ENCODE measurements around the gene DCXR. TPM values are rescaled to one million over a fixed set of nuclear protein-coding genes. Genes with fewer than 3 reads are reported as not detected.
A peak's percentile ranks its signal among the peaks of the same experiment; 100 is the strongest.

The DCXR gene
- total and polyA plus RNA-seq, 2 of the 13 experiments (the other 11 are each of a cell fraction or from before 2014, with no cell fraction given): 287 to 311 TPM

GRCh38 chr17:81996232-81996756 is 41.2 kb downstream of the DCXR start (continued):
- TF ChIP-seq ZSCAN29 (CRISPR knock-in tag; conservative IDR thresholded peaks at IDR 0.05) (0 out of 2 replicates have a peak, but pooled peaks have one; percentile 16), ZSCAN31 (CRISPR knock-in tag; IDR thresholded peaks at IDR 0.05; ENCODE audit: low read depth) (0 out of 2 replicates have a peak, but pooled peaks have one; percentile 48), PITX1 (CRISPR knock-in tag; IDR thresholded peaks at IDR 0.05) (no peak), SIX1 (CRISPR knock-in tag; IDR thresholded peaks at IDR 0.05; ENCODE audit: borderline replicate concordance) (no peak), ZBTB33 (CRISPR knock-in tag; IDR thresholded peaks at IDR 0.05) (peak; percentile 84), PAX8 (CRISPR knock-in tag; IDR thresholded peaks at IDR 0.05; ENCODE audit: borderline replicate concordance) (0 out of 2 replicates have a peak, but pooled peaks have one; percentile 13), NR2F6 (IDR thresholded peaks at IDR 0.05) (0 out of 2 replicates have a peak, but pooled peaks have one; percentile 4), NR2F6 (CRISPR knock-in tag; IDR thresholded peaks at IDR 0.05) (no peak), ZNF260 (CRISPR knock-in tag; IDR thresholded peaks at IDR 0.05; ENCODE audit: borderline replicate concordance, low read depth) (0 out of 2 replicates have a peak, but pooled peaks have one; percentile 19), ZNF839 (CRISPR knock-in tag; IDR thresholded peaks at IDR 0.05; ENCODE audit: borderline replicate concordance) (0 out of 2 replicates have a peak, but pooled peaks have one; percentile 6), MXD3 (CRISPR knock-in tag; IDR thresholded peaks at IDR 0.05) (no peak; the same call in 1 of the 2 replicates), ATF4 (CRISPR knock-in tag; IDR thresholded peaks at IDR 0.05) (peak in 1 of 2 experiments; percentile 11; a peak in 1 of 4 replicates), NR3C1 (CRISPR knock-in tag; IDR thresholded peaks at IDR 0.05) (no peak), ZNF44 (CRISPR knock-in tag; IDR thresholded peaks at IDR 0.05) (peak; percentile 62; the same call in 1 of the 2 replicates), HIC2 (CRISPR knock-in tag; IDR thresholded peaks at IDR 0.05; ENCODE audit: low read depth) (no peak), RBFOX2 (IDR thresholded peaks at IDR 0.05; ENCODE audit: low read depth, low read length) (peak; percentile 43; the same call in 1 of the 2 replicates), ZNF235 (CRISPR knock-in tag; IDR thresholded peaks at IDR 0.05; ENCODE audit: borderline replicate concordance) (peak; percentile 55; the same call in 1 of the 2 replicates)
- TF ChIP-seq, protein P1, sequence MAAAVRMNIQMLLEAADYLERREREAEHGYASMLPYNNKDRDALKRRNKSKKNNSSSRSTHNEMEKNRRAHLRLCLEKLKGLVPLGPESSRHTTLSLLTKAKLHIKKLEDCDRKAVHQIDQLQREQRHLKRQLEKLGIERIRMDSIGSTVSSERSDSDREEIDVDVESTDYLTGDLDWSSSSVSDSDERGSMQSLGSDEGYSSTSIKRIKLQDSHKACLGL (CRISPR knock-in tag; IDR thresholded peaks at IDR 0.05): no peak
- TF ChIP-seq, protein P2, sequence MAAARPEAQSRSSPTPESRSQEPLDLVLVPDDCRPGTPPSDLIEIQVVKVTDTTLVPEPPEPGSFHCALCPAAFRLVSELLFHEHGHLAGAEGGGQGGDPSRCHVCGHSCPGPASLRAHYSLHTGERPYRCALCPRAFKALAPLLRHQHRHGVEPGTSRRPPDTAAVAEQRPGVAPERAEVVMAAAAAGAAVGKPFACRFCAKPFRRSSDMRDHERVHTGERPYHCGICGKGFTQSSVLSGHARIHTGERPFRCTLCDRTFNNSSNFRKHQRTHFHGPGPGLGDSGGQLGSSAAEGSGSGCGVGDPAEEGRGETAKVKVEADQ (CRISPR knock-in tag; IDR thresholded peaks at IDR 0.05; ENCODE audit: borderline replicate concordance): peak; percentile 11; the same call in 1 of the 2 replicates
- TF ChIP-seq, protein P3, sequence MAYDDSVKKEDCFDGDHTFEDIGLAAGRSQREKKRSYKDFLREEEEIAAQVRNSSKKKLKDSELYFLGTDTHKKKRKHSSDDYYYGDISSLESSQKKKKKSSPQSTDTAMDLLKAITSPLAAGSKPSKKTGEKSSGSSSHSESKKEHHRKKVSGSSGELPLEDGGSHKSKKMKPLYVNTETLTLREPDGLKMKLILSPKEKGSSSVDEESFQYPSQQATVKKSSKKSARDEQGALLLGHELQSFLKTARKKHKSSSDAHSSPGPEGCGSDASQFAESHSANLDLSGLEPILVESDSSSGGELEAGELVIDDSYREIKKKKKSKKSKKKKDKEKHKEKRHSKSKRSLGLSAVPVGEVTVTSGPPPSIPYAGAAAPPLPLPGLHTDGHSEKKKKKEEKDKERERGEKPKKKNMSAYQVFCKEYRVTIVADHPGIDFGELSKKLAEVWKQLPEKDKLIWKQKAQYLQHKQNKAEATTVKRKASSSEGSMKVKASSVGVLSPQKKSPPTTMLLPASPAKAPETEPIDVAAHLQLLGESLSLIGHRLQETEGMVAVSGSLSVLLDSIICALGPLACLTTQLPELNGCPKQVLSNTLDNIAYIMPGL (CRISPR knock-in tag; IDR thresholded peaks at IDR 0.05; ENCODE audit: borderline replicate concordance in 1 of 2, low read depth in 1 of 2): no peak
